ENCODE results near the gene FZD4.

GRCh38 chr11:86898689-86899088 lies 56.5 kb downstream of the FZD4 start:
- TF ChIP-seq CTCF (IDR thresholded peaks at IDR 0.05) (no peak), POLR2AphosphoS5 (IDR thresholded peaks at IDR 0.05) (no peak), EP300 (IDR thresholded peaks at IDR 0.05) (no peak)
